GM18520 (cell line): ENCODE data around the gene GATAD2B.

Source experiments
- ATAC-seq: cut with Tn5 transposase; IDR thresholded peaks from one replicate; pipeline ENCODE4 v1.9.1; 2021; ENCODE audit not compliant: unreplicated experiment

GATAD2B gene

DNA sequence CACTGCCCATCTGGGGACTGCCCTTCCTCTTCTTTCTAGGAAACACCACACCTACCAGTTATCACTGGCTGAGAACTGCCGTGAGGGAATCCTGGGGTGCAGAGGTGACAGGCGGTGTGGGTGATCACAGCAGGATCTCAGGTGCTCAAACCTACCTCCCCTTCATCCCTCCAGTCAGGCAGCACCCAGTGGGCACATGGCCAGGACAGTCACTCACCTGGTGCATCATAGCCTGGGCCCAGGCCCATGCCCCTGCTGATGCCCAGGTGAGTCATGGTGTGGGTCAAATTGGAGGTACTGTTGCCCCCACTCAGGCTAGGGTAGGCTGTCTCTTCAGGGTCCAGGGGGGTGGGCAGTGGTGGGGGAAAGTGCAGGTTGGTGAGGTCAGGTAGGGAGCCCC is 29.0 kb upstream of the GATAD2B start:
- ATAC-seq = no peak

DNA sequence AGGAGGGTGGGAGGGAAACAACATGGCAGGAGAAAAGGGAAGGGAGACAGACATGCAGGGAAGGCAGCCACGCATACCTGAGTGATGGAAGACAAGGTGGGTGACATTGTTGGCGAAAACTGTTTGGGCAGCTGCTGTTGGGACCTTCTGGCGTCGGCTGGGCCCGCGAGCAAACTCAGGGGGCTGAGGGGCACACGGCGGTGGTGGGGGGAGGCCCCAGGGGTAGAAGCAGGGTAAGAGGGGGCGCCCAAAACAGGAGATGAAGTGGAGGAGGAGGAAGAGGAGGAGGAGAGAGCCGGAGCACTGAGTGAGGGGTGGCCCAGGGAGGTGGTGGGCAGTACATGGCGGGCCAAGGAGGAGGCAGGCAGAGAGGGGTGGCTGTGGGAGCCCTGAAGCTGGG is 28.4 kb upstream of the GATAD2B start:
- no peak for ATAC-seq

DNA sequence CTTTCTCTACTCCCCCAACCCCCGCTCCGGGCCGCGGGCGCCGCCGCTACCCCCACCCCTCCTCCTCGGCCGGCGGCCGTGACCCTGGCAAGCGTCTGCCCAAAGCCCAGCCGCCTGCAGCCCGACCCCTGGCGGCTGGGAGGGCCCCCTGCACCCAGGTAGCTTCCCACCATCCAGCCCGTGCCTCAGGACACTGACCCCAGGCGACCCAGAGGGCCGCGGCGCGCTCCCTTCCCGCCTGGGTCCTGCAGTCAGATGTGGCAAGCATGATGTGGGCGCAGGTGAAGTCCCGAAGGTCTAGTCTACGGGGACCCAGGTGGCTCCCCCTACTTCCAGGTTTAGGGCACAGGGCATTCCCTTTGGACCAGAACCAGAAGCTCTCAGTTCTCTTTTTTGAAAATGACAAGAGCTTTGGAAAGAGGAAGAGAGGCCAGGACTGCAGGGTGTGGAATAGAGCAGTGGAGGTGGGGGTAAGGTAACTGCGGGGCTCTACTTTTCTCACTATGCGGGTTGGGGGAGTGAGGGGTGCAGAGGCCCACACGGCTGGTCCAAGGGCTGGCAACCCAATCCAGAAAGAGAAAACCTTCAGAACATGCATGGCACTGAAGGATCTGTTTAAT is 24.0 kb upstream of the GATAD2B start, which contains the start of gene DENND4B:
Gene DENND4B (minus strand): TSS at position 97 of the 620 bp plus-strand sequence. CDS start 2,344 bp downstream, outside the sequence.
- ATAC-seq = peak; percentile 55

DNA sequence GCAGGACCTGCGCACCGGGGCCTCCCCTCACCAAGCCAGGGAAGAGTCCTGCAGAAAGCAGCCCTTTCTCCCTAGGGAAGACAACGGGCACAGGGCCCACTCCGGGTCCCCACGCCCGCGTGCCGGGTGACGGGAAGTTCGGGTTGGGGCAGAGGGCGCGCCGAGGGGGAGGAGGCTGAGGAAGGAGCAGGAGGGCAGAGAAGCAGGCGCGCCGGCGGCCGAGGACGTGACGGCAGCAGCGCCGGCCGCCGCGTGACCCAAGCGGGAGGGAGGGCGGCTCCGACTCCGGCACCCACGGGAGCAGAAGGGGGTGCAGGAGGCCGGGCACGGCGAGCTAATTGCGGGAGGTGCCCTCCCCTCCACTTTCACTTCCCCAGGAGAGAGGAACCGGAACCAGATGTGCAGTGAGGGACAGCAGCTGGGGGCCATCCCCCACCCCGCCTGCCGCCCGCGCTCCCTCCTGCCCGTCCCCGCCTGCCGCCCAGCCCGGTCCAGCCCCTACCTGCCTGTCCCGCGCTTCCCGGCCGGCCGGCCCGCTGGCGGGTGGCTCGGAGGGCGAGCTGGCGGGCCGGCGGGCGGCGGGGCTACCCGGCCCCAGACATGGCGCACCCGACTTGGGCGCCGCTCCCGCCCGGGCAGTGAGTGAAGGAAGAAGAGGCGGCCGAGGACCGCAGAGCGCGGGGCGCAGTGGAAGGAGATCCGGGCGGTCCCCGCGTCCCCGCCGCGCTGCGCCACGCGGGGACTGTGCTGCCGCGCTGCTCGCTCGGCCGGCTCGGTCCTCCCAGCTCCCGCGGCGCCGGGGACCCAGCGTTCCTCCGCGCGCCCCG is 23.2 kb upstream of the GATAD2B start:
- peak; percentile 76 for ATAC-seq

DNA sequence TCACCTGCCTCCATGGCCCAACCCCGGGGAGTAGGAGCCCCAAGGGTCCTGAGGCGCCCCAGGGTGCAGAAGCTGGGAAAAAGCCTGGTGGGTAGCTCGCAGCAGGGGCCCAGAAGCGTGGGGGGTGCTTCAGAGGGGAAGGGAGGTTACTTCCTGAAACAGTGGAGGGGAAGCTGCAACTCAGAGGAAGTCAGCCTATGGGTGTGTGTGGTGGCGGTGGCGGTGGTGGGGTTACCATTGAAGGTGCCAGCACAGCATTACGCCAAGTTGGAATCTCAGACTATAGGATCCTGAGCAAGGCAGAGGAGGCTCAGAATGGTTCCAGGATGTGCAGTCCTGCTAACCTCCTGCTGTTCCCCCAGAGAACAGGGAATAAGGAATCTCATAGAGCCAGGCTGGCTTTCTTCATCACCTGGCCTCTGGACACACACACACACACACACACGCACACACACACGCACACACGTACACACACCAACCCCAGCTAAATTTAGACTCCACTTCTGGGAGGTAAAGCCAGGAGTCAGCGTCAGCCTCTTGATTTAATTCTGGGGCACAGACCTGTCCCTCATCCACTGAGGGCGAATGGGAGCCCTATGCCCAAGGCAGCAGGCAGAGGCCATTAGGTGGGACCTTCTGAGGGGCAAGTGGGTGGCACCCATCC is 22.5 kb upstream of the GATAD2B start:
- no peak for ATAC-seq

DNA sequence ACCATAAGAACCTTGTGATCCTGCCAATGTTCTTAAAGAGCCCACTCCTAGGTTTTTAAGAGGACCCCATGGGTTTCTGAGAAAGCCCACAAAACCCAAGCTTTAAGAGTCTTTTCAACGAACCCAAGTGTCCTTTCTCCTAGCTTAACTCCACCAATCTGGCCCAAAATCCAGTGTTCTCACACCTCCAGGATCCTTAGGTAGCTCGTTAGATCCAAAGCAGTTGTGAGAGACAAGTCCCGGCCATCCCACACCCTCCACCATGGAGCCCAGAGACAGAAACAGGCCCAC is 22.0 kb upstream of the GATAD2B start:
- ATAC-seq = no peak

DNA sequence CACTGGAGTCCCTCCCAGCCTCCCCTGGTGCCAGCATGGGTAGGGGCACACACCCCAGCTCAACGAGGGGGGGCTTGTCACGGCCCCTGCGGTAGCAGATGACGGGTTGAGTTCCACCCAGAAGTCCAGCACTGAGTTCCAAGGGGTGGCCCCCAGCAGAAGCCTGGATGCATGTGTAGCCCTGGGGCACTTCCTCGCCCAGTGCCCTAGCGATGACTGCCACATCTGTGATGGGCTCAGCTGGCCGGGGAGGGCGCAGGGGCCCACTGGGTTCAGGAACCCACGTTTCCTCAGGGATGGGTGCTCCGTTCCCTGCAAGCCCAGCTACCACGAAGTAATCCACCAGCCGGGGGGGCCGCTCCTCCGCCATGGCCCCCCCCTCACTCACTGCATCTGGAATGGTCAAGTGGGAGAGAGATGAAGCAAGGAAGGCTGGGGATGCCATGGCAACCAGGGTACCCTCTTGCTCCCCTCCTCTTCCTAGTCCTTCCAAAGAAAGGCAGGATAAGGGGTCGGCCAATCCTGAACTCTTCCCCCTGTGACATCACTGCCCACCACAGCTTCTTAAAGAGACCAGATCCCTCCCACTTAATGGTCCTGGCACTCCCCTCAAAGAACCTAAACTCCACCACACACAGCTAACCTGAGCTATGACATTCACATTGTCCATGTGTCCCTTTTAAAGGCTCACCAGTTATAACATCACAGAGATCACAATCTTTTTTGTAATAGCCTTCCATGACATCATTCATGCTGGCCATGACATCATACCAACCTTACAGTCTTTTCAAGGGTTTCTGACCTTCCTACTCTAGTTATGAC is 21.4 kb upstream of the GATAD2B start:
- ATAC-seq = no peak

DNA sequence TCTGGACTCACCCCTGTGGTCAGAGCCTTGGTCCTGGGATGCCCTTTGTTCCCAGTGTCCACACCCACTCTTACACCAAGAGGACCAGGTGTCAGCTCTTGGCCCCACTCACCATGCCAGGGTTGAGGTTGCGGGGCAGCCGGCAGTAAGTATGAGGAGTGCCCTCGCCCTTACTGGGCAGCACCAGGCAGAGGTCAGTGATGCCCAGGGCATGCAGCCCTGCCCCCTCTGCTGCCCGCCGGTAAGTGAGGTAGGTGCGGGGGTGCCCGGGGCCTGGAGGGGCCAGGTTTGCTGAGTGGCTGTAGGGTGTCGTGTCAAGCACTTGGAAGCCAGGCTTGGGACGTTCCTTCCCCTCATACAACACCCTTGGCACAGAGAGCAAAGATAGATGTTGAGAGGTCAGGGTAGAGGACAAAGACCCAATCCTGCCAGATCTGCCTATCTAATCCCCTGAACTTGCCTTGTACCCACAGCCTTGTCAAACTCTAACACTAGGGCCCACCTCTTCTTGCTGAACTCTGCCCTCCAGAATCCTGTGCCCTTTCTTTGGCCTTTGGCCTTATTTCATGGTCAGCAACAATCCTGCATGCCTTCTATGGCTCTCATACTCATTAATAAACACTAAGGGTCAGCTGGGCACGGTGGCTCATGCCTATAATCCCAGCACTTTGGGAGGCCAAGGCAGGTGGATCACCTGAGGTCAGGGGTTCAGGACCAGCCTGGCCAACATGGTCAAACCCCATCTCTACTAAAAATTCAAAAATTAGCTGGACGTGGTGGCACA is 20.2 kb upstream of the GATAD2B start:
- ATAC-seq = no peak

DNA sequence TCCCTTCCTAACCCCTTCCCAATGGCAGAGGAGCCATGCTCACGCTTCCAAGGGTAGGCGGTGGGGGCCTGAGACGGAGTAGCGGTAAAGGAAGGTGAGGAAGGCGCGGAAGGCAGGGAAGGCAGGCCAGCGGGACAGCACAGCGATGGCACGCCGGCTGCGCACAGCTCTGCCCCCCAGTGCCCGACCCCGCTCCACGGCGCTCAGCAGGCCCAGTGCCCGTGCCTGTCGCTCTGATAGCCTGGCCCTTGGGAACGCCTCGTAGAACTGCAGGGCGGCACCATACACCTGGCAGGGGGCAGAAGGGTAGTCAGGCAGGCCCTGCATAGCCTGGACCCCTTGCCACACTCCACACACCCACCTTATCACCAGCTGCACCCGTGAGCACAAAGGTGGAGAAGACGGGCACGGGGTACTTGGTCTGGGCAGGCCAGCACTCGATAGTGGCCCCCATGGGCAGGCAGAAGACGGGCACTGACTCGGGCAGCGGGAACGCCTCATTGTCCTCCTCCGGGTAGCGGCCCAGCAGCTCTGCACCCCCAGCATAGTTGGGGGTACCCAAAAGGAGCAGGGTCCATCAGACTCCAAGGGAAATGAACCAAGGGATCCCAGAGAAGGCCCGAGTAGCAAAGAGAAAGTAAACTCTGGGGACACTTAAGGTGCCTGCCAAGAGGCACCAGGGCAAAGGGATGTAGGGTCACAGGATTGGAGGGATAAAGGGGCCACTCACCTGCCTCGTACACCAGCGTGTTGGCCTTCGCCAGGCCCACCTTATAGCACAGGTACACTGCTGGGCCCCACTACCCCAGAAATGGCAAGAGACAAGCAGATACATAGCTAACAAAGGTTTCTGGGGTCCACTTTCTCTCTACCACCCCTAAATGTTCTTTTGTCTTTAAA is 19.3 kb upstream of the GATAD2B start:
- no peak for ATAC-seq

DNA sequence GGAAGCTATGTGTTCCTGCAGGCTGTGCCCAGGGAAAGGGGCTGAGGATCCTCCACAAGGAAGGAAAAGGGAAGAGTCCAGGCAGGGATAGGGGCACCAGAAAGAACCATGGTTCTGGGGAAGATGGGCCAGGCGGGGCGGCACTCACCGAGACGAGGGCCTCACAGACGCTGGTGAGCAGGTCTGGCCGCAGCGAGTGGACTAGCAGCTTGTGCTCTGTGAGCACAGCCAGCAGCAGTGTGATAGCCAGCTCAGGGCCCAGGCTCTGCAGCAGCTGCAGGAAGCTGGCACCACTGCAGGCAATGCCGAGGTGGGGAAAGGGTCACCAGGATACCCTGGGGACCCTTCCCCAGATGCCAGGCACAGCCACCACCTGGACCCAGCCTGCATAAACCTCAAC is 18.0 kb upstream of the GATAD2B start:
- ATAC-seq = no peak

DNA sequence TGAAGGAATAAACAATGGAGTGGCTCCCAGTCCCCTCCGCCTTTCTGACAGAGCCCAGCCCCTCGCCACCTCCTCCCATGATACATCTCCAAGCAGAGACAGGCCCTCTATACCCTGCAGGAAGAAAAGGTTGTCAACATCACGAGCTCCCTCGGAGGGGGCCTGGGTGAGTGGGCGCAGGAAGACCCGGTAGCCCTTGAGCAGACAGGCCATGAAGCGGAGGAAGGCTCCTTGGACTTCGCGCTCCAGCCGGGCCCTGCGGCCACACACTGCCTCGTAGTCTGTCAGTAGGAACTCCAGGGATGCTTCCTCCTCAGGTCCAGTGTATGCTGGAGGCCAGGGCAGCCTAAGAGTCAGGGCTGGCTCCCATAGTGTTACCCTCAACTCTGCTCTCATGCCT is 16.7 kb upstream of the GATAD2B start:
- ATAC-seq = no peak

DNA sequence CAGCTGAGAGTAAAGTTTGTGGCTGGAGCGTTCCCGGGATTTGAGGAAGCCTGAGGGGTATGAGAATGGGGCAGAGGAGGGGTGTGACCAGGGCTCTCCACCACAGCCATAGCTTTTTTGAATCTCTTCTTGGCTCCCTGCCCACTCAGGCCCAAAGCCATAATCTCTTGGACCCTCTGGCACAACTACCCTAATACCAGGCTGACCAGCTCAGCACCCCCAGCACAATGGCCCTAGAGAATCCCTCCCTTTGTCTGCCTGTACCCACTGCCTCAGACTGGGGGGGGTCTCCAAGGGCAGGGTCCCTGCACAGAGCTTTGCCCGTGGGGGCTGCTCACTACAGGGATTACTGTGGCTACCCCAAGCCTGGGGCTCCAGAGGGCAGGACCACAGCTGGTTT is 16.2 kb upstream of the GATAD2B start:
- ATAC-seq = no peak

DNA sequence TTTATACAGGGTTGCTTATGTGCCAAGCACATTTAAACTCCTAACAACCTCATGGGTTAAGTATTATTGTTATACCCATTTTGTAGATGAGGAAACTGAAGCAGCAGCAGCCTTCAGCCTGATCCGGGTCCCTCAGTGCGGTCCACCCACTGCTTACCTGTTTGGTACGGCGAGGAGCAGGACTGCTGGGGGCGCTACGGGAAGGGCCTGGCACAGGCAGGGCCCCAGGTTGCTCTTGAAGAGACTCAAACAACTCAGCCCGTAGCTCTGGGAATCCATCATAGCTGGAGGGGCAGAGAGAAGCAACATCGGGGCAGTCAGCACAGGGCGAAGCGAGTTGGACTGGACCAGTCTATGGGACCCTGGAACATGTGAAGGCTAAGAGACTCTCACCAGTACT is 14.6 kb upstream of the GATAD2B start:
- no peak for ATAC-seq

DNA sequence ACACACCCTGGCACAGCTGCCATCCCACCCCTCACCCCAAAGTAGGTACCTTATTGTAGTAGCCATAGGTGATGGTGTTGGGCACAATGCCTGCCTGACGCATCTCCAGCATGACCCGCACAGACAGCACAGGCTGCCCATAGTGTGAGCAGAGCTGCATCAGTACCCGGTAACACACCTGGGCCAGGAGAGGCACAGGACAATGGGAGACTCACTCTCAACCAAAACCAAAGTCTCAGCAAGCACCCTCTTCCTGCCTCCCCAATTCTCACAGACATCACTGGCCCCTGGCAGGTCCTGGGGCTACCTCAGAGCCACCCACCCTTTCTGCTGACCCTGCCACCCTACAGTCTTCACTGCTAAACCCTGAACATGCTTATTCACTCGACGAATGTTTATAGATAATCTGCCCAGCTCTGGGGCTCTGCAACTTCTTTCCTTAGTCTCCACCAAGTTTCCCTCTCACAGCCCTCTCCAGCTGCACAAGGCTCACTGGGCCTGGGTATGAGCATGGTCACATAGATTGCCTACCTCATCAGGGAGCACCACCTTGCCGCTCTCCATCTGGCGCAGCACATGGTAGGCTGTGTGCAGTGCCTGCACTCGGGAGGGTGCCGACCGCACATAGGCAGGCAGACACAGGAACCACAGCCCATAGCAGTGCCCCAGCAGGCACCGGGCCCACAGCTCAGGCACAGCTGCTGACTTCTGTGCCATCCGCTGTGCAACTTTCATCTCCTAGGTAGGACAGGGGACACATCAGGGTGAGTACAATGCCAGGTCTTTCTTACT is 13.4 kb upstream of the GATAD2B start:
- no peak for ATAC-seq

DNA sequence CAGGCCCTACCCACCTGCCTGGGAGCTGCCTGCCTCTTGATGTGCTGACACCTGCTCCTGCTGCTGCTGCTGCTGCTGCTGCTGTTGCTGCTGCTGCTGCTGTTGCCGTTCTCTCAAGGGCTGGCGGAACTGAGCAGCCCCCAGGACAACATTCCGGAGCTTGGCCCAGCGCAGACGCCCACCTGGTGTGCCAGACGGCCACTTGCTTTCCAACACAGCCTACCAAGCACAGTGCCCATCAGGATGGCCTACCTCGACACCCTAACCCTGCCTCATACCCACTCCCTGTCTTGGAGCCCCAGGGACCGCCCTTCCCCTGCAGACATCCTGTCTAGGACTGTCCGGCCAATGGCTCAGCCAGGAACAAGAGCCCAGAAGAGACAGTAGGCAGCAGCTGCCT is 12.0 kb upstream of the GATAD2B start:
- no peak for ATAC-seq

DNA sequence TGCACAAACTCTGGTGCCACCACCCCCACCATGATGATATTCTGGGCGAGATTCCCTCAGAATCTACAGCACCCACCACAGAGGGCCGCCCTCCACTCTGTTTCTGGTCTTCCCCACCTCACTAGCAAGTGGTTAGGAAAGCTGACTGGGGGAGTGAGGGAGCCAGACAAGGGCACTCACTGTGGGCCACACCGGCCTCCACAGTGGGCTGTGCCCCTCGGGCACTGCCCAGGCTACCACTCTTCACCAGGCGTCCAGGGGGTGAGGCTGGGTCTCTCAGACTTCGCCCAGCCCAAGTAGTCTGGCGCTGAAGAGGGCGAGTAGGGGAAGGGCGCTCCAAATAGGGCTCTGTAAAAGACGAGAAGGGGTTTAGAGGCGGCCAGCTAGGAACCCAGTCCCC is 11.2 kb upstream of the GATAD2B start:
- no peak for ATAC-seq

DNA sequence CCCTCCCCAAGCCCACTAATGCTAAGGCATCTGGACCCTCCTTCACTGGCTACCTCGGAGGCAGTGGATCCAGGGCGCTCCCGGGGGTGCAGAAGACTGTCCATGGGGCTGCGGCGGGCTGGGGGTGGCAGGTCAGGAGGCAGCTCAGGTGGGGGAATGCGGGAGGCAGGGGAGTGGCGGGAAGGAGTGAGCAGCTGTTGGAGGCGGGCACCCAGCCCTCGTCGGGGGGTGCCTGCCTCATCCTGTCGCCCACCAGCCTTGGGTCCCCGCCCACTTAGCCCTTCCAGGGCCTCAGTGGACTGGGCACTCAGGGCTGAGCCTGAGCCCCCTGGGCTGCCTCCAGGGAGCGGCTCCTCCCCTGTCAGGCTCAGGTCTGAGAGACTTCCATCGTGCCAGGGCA is 10.7 kb upstream of the GATAD2B start:
- ATAC-seq = no peak

DNA sequence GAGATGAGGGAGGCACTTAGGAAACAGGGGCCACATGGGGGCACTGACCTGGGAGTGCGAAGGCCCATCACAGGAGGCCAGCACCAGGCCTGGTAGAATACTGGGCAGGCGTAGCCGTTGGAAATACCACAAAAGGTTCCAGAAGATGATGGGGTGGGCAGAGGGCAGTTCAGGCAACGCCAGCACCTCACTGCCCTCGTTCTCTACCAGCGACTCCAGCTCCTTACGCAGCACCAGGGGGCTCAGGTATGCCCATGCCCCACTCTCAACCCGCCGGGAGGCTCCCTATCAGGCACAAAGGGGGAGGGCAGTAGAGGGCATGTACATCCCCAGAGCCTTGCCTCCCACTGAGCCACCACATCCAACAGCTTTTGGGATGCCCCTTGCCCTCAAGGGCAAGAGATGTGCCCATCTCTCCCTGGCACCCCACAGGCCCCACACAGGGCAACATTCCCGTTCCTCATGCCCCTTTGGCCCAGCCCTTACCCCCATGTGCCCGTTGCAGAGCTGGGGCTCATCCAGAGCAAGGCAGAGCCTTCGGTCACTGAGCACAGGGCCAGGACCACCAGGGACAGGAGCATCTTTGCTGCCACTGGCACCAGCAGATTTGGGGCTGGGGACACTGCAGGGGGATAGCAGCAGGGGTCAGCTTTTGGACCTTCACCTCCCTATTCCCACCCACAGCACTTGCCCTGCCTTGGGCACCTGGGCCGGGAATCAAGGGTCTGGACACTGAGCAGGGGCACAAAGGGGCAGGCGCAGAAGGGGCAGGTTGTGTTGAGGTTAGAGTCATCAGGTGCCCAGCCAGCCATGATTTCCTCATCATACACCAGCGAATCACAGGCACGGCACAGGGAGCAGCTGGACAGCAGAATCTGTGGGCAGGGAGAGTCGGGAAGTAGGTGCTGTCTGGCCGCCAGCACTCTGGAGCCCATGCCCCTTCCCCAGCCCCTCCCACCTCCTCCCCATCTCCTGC is 9.7 kb upstream of the GATAD2B start:
- no peak for ATAC-seq
